GM18870 (cell line): ENCODE data around the gene TTC34.

Experiments
- ATAC-seq: cut with Tn5 transposase; IDR thresholded peaks from one replicate; pipeline ENCODE4 v1.9.1; 2021; ENCODE audit warnings: moderate library complexity; ENCODE audit not compliant: unreplicated experiment

The TTC34 gene

GRCh38 chr1:2595261-2595811, 206.2 kb downstream of the TTC34 start:
- no peak for ATAC-seq

- ATAC-seq = no peak
These were observed 206.8 kb downstream of the TTC34 start for GRCh38 chr1:2594641-2595131.

GRCh38 chr1:2594001-2594640, 207.4 kb downstream of the TTC34 start:
- no peak for ATAC-seq

GRCh38 chr1:2593251-2593878, 208.1 kb downstream of the TTC34 start:
- ATAC-seq = no peak

- no peak for ATAC-seq
These were observed 208.8 kb downstream of the TTC34 start for GRCh38 chr1:2592672-2593071.

- no peak for ATAC-seq
These were observed 209.8 kb downstream of the TTC34 start for GRCh38 chr1:2591581-2592261.

- ATAC-seq = no peak
These were observed 210.3 kb downstream of the TTC34 start for GRCh38 chr1:2591233-2591580.

- ATAC-seq = no peak
These were observed 211.0 kb downstream of the TTC34 start for GRCh38 chr1:2590233-2591141.

- no peak for ATAC-seq
These were observed 211.9 kb downstream of the TTC34 start for GRCh38 chr1:2589431-2590232.

- ATAC-seq = no peak
These were observed 212.6 kb downstream of the TTC34 start for GRCh38 chr1:2588661-2589430.

- ATAC-seq = no peak
These were observed 213.5 kb downstream of the TTC34 start for GRCh38 chr1:2587860-2588571.

GRCh38 chr1:2587071-2587859, 214.2 kb downstream of the TTC34 start:
- no peak for ATAC-seq

- ATAC-seq = peak; percentile 38
These were observed 215.1 kb downstream of the TTC34 start, which contains the start of gene PRXL2B for GRCh38 chr1:2586154-2587070. Gene PRXL2B, plus strand, starts transcription at chr1:2586777. Its CDS starts 109 bp downstream, at chr1:2586886.
